ENCODE data around the gene STAU1. TPM values are rescaled to one million over a fixed set of nuclear protein-coding genes. Genes with fewer than 3 reads are reported as not detected.
"Not testable (repeated sequence)": the region's sequence is repeated elsewhere in the genome, so short reads cannot be mapped to it uniquely, and the experiment has no call there.

STAU1 gene
- total RNA-seq, 1 donor from 2014 or later = 27.1 TPM

DNA sequence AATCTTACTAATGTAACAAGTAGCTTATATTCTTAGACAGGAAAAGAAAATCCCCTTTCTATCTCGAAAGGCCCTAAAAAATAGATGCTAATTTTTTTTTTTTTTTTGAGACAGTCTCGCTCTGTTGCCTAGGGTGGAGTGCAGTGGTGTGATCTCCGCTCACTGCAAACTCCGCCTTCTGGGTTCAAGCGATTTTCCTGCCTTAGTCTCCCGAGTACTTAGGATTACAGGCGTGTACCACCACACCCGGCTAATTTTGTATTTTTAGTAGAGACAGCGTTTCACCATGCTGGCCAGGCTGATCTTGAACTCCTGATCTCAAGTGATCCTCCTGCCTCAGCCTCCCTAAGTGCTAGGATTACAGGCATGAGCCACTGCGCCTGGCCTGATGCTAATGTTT is 19.3 kb downstream of the STAU1 start:
- not testable (repeated sequence) for H3K36me3 ChIP-seq (ENCODE audit: control insufficient read depth in 3 of 3, insufficient read depth in 3 of 3, low read length in 3 of 3); H3K27ac ChIP-seq (ENCODE audit: low read depth, low read length)
- H3K4me1 ChIP-seq (ENCODE audit: control insufficient read depth in 3 of 3, insufficient read depth in 3 of 3, low read length in 3 of 3) = peaks cover 8 to 15% (median 13%) of the 10 kb centered on the region in 3 donors

DNA sequence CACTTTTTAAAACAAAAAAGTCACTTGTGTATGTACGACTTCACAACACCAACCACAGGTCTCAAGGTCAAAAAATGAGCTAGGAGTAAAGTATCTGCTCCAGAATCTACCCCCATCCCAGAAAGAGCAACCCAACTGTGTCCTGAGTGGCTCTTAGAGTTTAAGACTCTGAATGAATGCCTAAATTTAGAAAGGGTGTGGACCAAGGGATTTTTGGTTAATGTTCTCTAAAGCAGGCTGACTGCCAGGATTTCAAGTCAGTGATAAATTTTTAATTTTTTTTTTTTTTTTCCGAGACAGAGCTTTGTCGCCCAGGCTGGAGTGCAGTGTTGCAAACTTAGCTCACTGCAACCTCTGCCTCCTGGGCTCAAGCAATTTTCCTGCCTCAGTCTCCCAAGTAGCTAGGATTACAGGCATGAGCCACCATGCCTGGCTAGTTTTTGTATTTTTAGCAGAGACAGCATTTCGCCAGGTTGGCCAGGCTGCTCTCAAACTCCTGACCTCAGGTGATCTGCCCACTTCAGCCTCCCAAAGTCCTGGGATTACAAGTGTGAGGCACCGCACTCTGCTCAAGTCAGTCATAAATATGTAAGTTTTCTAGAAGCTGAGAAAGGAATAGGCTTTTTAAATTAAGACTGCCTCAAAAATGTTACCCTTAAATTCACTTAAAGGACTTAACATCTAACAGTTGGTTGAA is 20.2 kb downstream of the STAU1 start:
- H3K4me3 ChIP-seq (ENCODE audit: low read length in 3 of 3) = peak overlapping the region in 1 of 3 donors; percentile 30
- peaks cover 0 to 6% (median 0%) of the 10 kb centered on the region in 3 donors for H3K36me3 ChIP-seq (ENCODE audit: control insufficient read depth in 3 of 3, insufficient read depth in 3 of 3, low read length in 3 of 3)
- H3K27me3 ChIP-seq (ENCODE audit: control insufficient read depth in 3 of 3, insufficient read depth in 3 of 3, low read length in 3 of 3) = no peaks in the 10 kb centered on the region
- H3K9ac ChIP-seq (ENCODE audit: low read depth in 1 of 3, low read length in 3 of 3) = no peak overlapping the region
- H3K9me3 ChIP-seq (ENCODE audit: control insufficient read depth in 3 of 3, low read length in 3 of 3) = no peaks in the 10 kb centered on the region
- H3K27ac ChIP-seq (ENCODE audit: low read depth, low read length) = peak overlapping the region; percentile 10
- H3K4me1 ChIP-seq (ENCODE audit: control insufficient read depth in 3 of 3, insufficient read depth in 3 of 3, low read length in 3 of 3) = peaks cover 8 to 15% (median 13%) of the 10 kb centered on the region in 3 donors

More for the DNA sequence above, 19.3 kb downstream of the STAU1 start:
- not testable (repeated sequence) for H3K9ac ChIP-seq (ENCODE audit: low read depth in 1 of 3, low read length in 3 of 3); H3K9me3 ChIP-seq (ENCODE audit: control insufficient read depth in 3 of 3, low read length in 3 of 3); H3K4me3 ChIP-seq (ENCODE audit: low read length in 3 of 3); H3K27me3 ChIP-seq (ENCODE audit: control insufficient read depth in 3 of 3, insufficient read depth in 3 of 3, low read length in 3 of 3)

- no peaks in the 10 kb centered on the region for H3K27me3 ChIP-seq (ENCODE audit: control insufficient read depth in 3 of 3, insufficient read depth in 3 of 3, low read length in 3 of 3)
- no peak overlapping the region for H3K4me3 ChIP-seq (ENCODE audit: low read length in 3 of 3)
- no peak overlapping the region for H3K9ac ChIP-seq (ENCODE audit: low read depth in 1 of 3, low read length in 3 of 3)
- no peak overlapping the region for H3K27ac ChIP-seq (ENCODE audit: low read depth, low read length)
- H3K36me3 ChIP-seq (ENCODE audit: control insufficient read depth in 3 of 3, insufficient read depth in 3 of 3, low read length in 3 of 3) = peaks cover 0 to 8% (median 0%) of the 10 kb centered on the region in 3 donors
- H3K4me1 ChIP-seq (ENCODE audit: control insufficient read depth in 3 of 3, insufficient read depth in 3 of 3, low read length in 3 of 3) = peaks cover 8 to 15% (median 13%) of the 10 kb centered on the region in 3 donors
- H3K9me3 ChIP-seq (ENCODE audit: control insufficient read depth in 3 of 3, low read length in 3 of 3) = no peaks in the 10 kb centered on the region
These were observed 21.3 kb downstream of the STAU1 start for GRCh38 chr20:49166534-49167449.

GRCh38 chr20:49165611-49166010 is 22.5 kb downstream of the STAU1 start:
- Histone ChIP-seq H3K27me3 (ENCODE audit: control insufficient read depth in 3 of 3, insufficient read depth in 3 of 3, low read length in 3 of 3) (no peaks in the 10 kb centered on the region), H3K36me3 (ENCODE audit: control insufficient read depth in 3 of 3, insufficient read depth in 3 of 3, low read length in 3 of 3) (peaks cover 0 to 8% (median 0%) of the 10 kb centered on the region in 3 donors), H3K9ac (ENCODE audit: low read depth in 1 of 3, low read length in 3 of 3) (no peak overlapping the region), H3K9me3 (ENCODE audit: control insufficient read depth in 3 of 3, low read length in 3 of 3) (no peaks in the 10 kb centered on the region), H3K27ac (ENCODE audit: low read depth, low read length) (no peak overlapping the region), H3K4me1 (ENCODE audit: control insufficient read depth in 3 of 3, insufficient read depth in 3 of 3, low read length in 3 of 3) (peaks cover 8 to 15% (median 13%) of the 10 kb centered on the region in 3 donors), H3K4me3 (ENCODE audit: low read length in 3 of 3) (no peak overlapping the region)

GRCh38 chr20:49163696-49164095 is 24.4 kb downstream of the STAU1 start:
- H3K27ac ChIP-seq (ENCODE audit: low read depth, low read length) = no peak overlapping the region
- no peaks in the 10 kb centered on the region for H3K27me3 ChIP-seq (ENCODE audit: control insufficient read depth in 3 of 3, insufficient read depth in 3 of 3, low read length in 3 of 3)
- H3K36me3 ChIP-seq (ENCODE audit: control insufficient read depth in 3 of 3, insufficient read depth in 3 of 3, low read length in 3 of 3) = peaks cover 0 to 9% (median 0%) of the 10 kb centered on the region in 3 donors

DNA sequence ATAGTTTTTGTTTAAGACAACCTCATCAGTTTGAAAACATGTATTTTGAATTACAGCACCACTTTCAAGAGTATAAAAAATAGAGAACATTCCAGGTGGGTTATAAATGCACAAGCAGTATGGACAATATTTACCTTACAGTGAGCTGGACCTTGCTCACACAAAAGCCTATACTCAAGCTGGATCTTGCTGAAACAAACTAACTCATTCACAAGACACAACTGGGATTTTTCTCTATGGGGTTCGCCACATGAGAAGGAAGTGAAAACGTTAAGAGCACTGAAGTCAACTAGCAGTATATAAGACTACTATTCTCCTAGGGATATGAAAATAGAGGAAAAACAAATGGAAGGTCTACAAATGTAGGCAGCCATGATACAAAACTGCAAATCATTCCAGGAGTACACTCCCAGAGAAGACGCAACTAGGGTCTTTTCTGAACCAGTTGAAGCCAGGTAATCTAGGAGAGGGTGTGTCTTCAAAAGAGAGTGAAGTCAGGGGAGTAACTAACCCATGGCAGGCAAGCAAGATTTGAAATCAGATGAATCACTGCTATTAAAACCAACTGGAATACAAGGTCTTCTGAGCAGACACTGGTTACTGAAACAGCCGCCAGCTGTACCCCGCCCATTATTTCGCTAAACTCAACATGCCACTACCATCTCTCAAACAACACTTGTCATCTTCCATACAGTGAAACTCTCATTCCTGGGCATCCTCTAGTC is 26.5 kb downstream of the STAU1 start:
- Histone ChIP-seq H3K27ac (ENCODE audit: low read depth, low read length) (no peak overlapping the region), H3K4me3 (ENCODE audit: low read length in 3 of 3) (no peak overlapping the region), H3K36me3 (ENCODE audit: control insufficient read depth in 3 of 3, insufficient read depth in 3 of 3, low read length in 3 of 3) (peaks cover 0 to 9% (median 0%) of the 10 kb centered on the region in 3 donors), H3K9ac (ENCODE audit: low read depth in 1 of 3, low read length in 3 of 3) (no peak overlapping the region), H3K9me3 (ENCODE audit: control insufficient read depth in 3 of 3, low read length in 3 of 3) (no peaks in the 10 kb centered on the region), H3K4me1 (ENCODE audit: control insufficient read depth in 3 of 3, insufficient read depth in 3 of 3, low read length in 3 of 3) (no peaks in the 10 kb centered on the region), H3K27me3 (ENCODE audit: control insufficient read depth in 3 of 3, insufficient read depth in 3 of 3, low read length in 3 of 3) (no peaks in the 10 kb centered on the region)

More at GRCh38 chr20:49163696-49164095, 24.4 kb downstream of the STAU1 start:
- Histone ChIP-seq H3K9ac (ENCODE audit: low read depth in 1 of 3, low read length in 3 of 3) (no peak overlapping the region), H3K9me3 (ENCODE audit: control insufficient read depth in 3 of 3, low read length in 3 of 3) (no peaks in the 10 kb centered on the region), H3K4me1 (ENCODE audit: control insufficient read depth in 3 of 3, insufficient read depth in 3 of 3, low read length in 3 of 3) (peaks cover 8 to 13% (median 12%) of the 10 kb centered on the region in 3 donors), H3K4me3 (ENCODE audit: low read length in 3 of 3) (no peak overlapping the region)

DNA sequence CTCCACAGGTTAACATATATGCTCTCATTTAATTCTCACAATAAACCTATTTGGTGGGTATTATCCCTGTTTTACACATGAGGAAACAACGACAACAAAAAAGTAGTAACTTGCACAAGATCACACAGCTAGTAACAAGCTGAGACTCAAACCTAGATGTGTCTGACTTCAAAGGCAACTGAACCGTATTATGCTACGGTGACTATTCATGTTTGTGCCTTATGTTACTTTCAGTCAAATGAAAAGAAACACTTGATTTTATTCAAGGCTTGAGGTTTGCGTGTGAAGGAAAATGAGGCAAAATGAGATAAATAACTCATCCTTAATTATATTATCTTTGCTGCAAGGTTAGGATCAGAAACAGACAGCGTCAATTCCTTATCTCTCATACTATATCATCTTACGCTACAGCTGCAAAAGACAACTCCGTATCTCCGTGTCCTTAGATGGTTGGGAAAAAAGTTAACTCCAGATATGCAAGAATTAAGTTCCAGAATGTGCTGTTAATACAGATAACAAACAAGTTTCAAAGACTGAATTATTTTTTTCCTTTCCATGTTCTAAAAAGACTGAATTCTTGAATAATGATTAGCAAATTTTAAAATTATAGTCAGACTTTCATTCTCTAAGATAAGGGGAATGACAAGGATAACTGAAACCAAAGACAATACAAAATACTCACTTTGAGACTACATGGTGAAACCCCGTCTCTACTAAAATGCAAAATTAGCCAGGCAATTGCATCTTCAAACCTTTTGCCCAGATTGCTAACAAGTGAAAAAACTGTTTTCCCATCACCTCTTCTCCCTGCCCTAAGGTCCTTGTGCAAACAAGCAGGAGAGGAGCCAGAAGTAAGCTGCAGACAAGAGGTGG is 27.8 kb downstream of the STAU1 start:
- Histone ChIP-seq H3K9ac (ENCODE audit: low read depth in 1 of 3, low read length in 3 of 3) (no peak overlapping the region), H3K9me3 (ENCODE audit: control insufficient read depth in 3 of 3, low read length in 3 of 3) (no peaks in the 10 kb centered on the region), H3K4me1 (ENCODE audit: control insufficient read depth in 3 of 3, insufficient read depth in 3 of 3, low read length in 3 of 3) (no peaks in the 10 kb centered on the region), H3K36me3 (ENCODE audit: control insufficient read depth in 3 of 3, insufficient read depth in 3 of 3, low read length in 3 of 3) (peaks cover 0 to 3% (median 0%) of the 10 kb centered on the region in 3 donors), H3K4me3 (ENCODE audit: low read length in 3 of 3) (no peak overlapping the region), H3K27me3 (ENCODE audit: control insufficient read depth in 3 of 3, insufficient read depth in 3 of 3, low read length in 3 of 3) (no peaks in the 10 kb centered on the region), H3K27ac (ENCODE audit: low read depth, low read length) (no peak overlapping the region)

DNA sequence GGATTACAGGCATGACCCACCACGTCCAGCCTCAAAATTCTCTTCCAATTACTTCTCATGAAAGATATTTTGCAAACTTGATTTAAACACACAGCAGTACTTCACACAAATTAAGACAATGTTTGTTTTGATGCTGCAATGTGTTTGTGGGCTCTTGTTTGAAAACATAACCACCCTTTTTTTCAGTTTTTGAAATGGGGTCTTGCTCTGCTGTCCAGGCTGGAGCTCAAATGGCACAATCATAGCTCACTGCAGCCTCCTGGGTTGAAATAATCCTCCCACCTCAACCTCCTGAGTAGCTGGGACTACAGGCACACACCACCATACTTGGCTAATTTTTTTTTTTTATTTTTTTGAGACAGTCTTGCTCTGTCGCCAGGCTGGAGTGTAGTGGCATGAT is 31.0 kb downstream of the STAU1 start:
- Histone ChIP-seq H3K9me3 (ENCODE audit: control insufficient read depth in 3 of 3, low read length in 3 of 3) (no peaks in the 10 kb centered on the region), H3K27me3 (ENCODE audit: control insufficient read depth in 3 of 3, insufficient read depth in 3 of 3, low read length in 3 of 3) (no peaks in the 10 kb centered on the region), H3K4me3 (ENCODE audit: low read length in 3 of 3) (no peak overlapping the region), H3K27ac (ENCODE audit: low read depth, low read length) (no peak overlapping the region), H3K36me3 (ENCODE audit: control insufficient read depth in 3 of 3, insufficient read depth in 3 of 3, low read length in 3 of 3) (peaks cover 0 to 2% (median 0%) of the 10 kb centered on the region in 3 donors), H3K9ac (ENCODE audit: low read depth in 1 of 3, low read length in 3 of 3) (no peak overlapping the region), H3K4me1 (ENCODE audit: control insufficient read depth in 3 of 3, insufficient read depth in 3 of 3, low read length in 3 of 3) (no peaks in the 10 kb centered on the region)

DNA sequence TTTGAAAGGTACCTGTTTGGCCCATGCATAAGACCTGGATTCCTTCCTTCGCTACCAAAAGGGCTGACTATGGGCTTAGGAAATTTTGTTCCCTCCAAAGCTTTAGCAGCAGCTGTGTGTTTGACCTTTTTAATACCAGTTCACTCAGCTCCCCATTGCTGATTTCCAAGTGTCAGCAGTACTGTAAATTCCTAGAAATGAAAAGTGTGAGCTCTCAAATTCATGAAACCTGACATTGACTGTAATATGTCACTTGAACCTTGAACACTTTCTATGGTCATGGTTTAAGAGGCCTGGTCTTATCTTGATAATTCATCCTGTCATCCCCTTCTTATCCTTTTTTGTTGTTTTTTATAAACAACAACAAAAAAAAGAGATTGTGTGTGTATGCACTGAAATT is 31.7 kb downstream of the STAU1 start:
- no peaks in the 10 kb centered on the region for H3K4me1 ChIP-seq (ENCODE audit: control insufficient read depth in 3 of 3, insufficient read depth in 3 of 3, low read length in 3 of 3)
- peaks cover 2 to 5% (median 3%) of the 10 kb centered on the region in 3 donors for H3K36me3 ChIP-seq (ENCODE audit: control insufficient read depth in 3 of 3, insufficient read depth in 3 of 3, low read length in 3 of 3)
- no peaks in the 10 kb centered on the region for H3K27me3 ChIP-seq (ENCODE audit: control insufficient read depth in 3 of 3, insufficient read depth in 3 of 3, low read length in 3 of 3)
- H3K9ac ChIP-seq (ENCODE audit: low read depth in 1 of 3, low read length in 3 of 3) = no peak overlapping the region
- no peak overlapping the region for H3K27ac ChIP-seq (ENCODE audit: low read depth, low read length)
- H3K4me3 ChIP-seq (ENCODE audit: low read length in 3 of 3) = no peak overlapping the region
- H3K9me3 ChIP-seq (ENCODE audit: control insufficient read depth in 3 of 3, low read length in 3 of 3) = no peaks in the 10 kb centered on the region

Measured in skeletal muscle tissue (tissue), 4 donors.